Neural cell (in vitro differentiated cells): Measurements from ENCODE around the gene RPS8.

Experiments
- CTCF ChIP-seq: fragments of 450-650 bp; IDR thresholded peaks from 2 replicates; pipeline ENCODE4 v1.5.1; 2014; ENCODE audit warnings: antibody characterized with exemption, mild to moderate bottlenecking, moderate library complexity; ENCODE audit not compliant: poor library complexity, severe bottlenecking
- EP300 ChIP-seq: fragments of 450-650 bp; conservative IDR thresholded peaks from 2 replicates; pipeline ENCODE4 v1.6.1; 2014; ENCODE audit warnings: antibody characterized with exemption, mild to moderate bottlenecking, moderate library complexity; ENCODE audit not compliant: poor library complexity, severe bottlenecking
- EZH2 ChIP-seq: fragments of 200-600, 300-800 bp; shearing (Covaris generic), sonication (generic); IDR thresholded peaks from 2 replicates; pipeline ENCODE4 v1.6.1; 2014; ENCODE audit warnings: antibody characterized with exemption, low read length, borderline replicate concordance, mild to moderate bottlenecking; ENCODE audit not compliant: insufficient read depth, poor library complexity, severe bottlenecking
- MXI1 ChIP-seq: fragments of 450-650 bp; conservative IDR thresholded peaks from 2 replicates; pipeline ENCODE4 v1.6.1; 2014; ENCODE audit warnings: antibody characterized with exemption, mild to moderate bottlenecking; ENCODE audit not compliant: poor library complexity, severe bottlenecking
- POLR2AphosphoS5 ChIP-seq: IDR thresholded peaks from 2 replicates; pipeline ENCODE4 v1.6.1; 2012
- RAD21 ChIP-seq: fragments of 450-650 bp; conservative IDR thresholded peaks from 2 replicates; pipeline ENCODE4 v1.6.1; 2014; ENCODE audit warnings: antibody characterized with exemption, mild to moderate bottlenecking, moderate library complexity
- REST ChIP-seq: IDR thresholded peaks from 2 replicates; pipeline ENCODE4 v1.6.1; 2012; ENCODE audit warnings: borderline replicate concordance
- SMC3 ChIP-seq: fragments of 450-650 bp; conservative IDR thresholded peaks from 2 replicates; pipeline ENCODE4 v1.6.1; 2014; ENCODE audit warnings: antibody characterized with exemption, mild to moderate bottlenecking, moderate library complexity; ENCODE audit not compliant: poor library complexity
- TAF1 ChIP-seq: IDR thresholded peaks from 2 replicates; pipeline ENCODE4 v1.6.1; 2012; ENCODE audit warnings: low read depth

DNA sequence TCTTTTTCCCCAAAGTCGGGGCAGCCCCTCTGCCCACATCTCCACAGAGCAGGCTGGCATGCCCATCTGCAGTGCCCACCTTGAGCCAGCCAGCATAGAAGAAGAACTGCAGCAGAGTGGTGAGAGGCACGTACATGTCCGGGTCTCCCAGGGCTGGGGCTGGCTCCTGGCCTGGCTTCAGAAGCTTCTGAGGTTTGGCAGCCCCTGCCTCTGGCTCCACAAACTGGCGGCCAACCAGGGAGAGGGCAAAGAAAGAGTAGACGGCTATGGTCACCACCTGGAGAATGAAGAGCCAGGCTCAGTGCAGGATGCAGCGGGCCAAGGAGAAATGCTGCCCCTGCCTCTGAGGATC lies 9.7 kb downstream of the RPS8 start:
- TF ChIP-seq TAF1, result no peak
- no peak for TF ChIP-seq RAD21
- no peak for TF ChIP-seq POLR2AphosphoS5
- TF ChIP-seq REST, result no peak
- TF ChIP-seq CTCF, result no peak
- no peak for TF ChIP-seq MXI1
- TF ChIP-seq EZH2, result no peak
- no peak for TF ChIP-seq EP300
- no peak for TF ChIP-seq SMC3
